GM23338 (cell line): ENCODE measurements around the gene KMT2C. TPM values are rescaled to one million over a fixed set of nuclear protein-coding genes. Genes with fewer than 3 reads are reported as not detected.
"Not testable (repeated sequence)": the region's sequence is repeated elsewhere in the genome, so short reads cannot be mapped to it uniquely, and the experiment has no call there.

Source experiments
- ATAC-seq: fragments of 200-7000 bp; cut with Tn5 transposase; 3 replicates; pipeline ENCODE4 v1.9.1; 2020
- DNase-seq: peaks from one replicate; pipeline ENCODE4 v3.0.0-alpha.2; 2015; ENCODE audit warnings: low spot score
- H2AFZ ChIP-seq: fragments of 200-600 bp; sonication (generic); 2 replicates; pipeline ENCODE4 v1.8.0; 2016; ENCODE audit warnings: antibody characterized with exemption, mild to moderate bottlenecking, moderate library complexity
- H3F3A ChIP-seq: fragments of 200-600 bp; sonication (generic); replicated peaks from 2 replicates; pipeline ENCODE4 v1.8.0; 2017; ENCODE audit warnings: antibody characterized with exemption, mixed run types, low read depth
- H3K27ac ChIP-seq: fragments of 200-600 bp; sonication (generic); 2 replicates; pipeline ENCODE4 v1.6.1; 2016; ENCODE audit warnings: low read depth
- H3K27me3 ChIP-seq: fragments of 200-600 bp; sonication (generic); 2 replicates; pipeline ENCODE4 v1.8.0; 2016; ENCODE audit warnings: mild to moderate bottlenecking, mixed run types, moderate library complexity; ENCODE audit not compliant: insufficient read depth
- H3K36me3 ChIP-seq: fragments of 200-600 bp; sonication (generic); 2 replicates; pipeline ENCODE4 v1.8.0; 2016; ENCODE audit warnings: mild to moderate bottlenecking; ENCODE audit not compliant: insufficient read depth
- H3K4me1 ChIP-seq: fragments of 200-600 bp; sonication (generic); 2 replicates; pipeline ENCODE4 v1.8.0; 2016; ENCODE audit warnings: mild to moderate bottlenecking, moderate library complexity; ENCODE audit not compliant: insufficient read depth
- H3K4me2 ChIP-seq: fragments of 200-600 bp; sonication (generic); 2 replicates; pipeline ENCODE4 v1.7.1; 2017; ENCODE audit warnings: mixed run types
- H3K4me3 ChIP-seq: fragments of 200-600 bp; sonication (generic); 2 replicates; pipeline ENCODE4 v1.6.1; 2016; ENCODE audit warnings: mixed run types
- H3K79me2 ChIP-seq: fragments of 200-600 bp; sonication (generic); replicated peaks from 2 replicates; pipeline ENCODE4 v1.8.0; 2017; ENCODE audit warnings: mild to moderate bottlenecking; ENCODE audit not compliant: insufficient read depth
- H3K9me2 ChIP-seq: fragments of 200-600 bp; sonication (generic); 2 replicates; pipeline ENCODE4 v1.8.0; 2017; ENCODE audit not compliant: insufficient read depth
- H4K20me1 ChIP-seq: fragments of 200-600 bp; sonication (generic); replicated peaks from 2 replicates; pipeline ENCODE4 v1.8.0; 2017; ENCODE audit warnings: mild to moderate bottlenecking; ENCODE audit not compliant: insufficient read depth
- H3K27ac Mint-ChIP-seq: 2 replicates; pipeline ENCODE4 v1.8.0; 2020; ENCODE audit warnings: inconsistent platforms, mild to moderate bottlenecking, moderate library complexity, mixed read lengths
- H3K27me3 Mint-ChIP-seq: 3 replicates; pipeline ENCODE4 v1.8.0; 2022; ENCODE audit warnings: low read depth, mild to moderate bottlenecking, moderate library complexity, mixed read lengths, inconsistent platforms; ENCODE audit not compliant: insufficient read depth, poor library complexity
- H3K36me3 Mint-ChIP-seq: 3 replicates; pipeline ENCODE4 v1.8.0; 2021; ENCODE audit warnings: low read depth, mild to moderate bottlenecking, inconsistent platforms, moderate library complexity, mixed read lengths
- H3K4me1 Mint-ChIP-seq: 3 replicates; pipeline ENCODE4 v1.8.0; 2020; ENCODE audit warnings: mild to moderate bottlenecking, inconsistent platforms, mixed read lengths
- H3K4me3 Mint-ChIP-seq: 3 replicates; pipeline ENCODE4 v1.8.0; 2021; ENCODE audit warnings: moderate library complexity, mild to moderate bottlenecking, inconsistent platforms, mixed read lengths
- H3K9me3 Mint-ChIP-seq: 3 replicates; pipeline ENCODE4 v1.8.0; 2020; ENCODE audit warnings: moderate library complexity, mild to moderate bottlenecking, inconsistent platforms, mixed read lengths
- CREB1 ChIP-seq: fragments of 250-450 bp; sonication (Bioruptor Pico); IDR thresholded peaks from 2 replicates; pipeline ENCODE4 v1.5.0; 2020; ENCODE audit warnings: low read depth, mild to moderate bottlenecking, moderate library complexity
- CTCF ChIP-seq, 2 experiments: fragments of 200-600 bp in 1 of 2; sonication (generic) in 1 of 2; conservative IDR thresholded peaks; 2 replicates each; pipeline versions ENCODE4 v1.5.1 to v1.6.1; 2016 to 2017; ENCODE audit warnings: antibody characterized with exemption in 2 of 2, low read depth in 2 of 2, mild to moderate bottlenecking in 2 of 2, moderate library complexity in 1 of 2
- EZH2 ChIP-seq: fragments of 200-600 bp; sonication (generic); IDR thresholded peaks from one replicate; pipeline ENCODE4 v1.8.0; 2017; ENCODE audit warnings: antibody characterized with exemption, mild to moderate bottlenecking, low read depth; ENCODE audit not compliant: unreplicated experiment
- EZH2phosphoT487 ChIP-seq: fragments of 200-600 bp; sonication (generic); IDR thresholded peaks from one replicate; pipeline ENCODE4 v1.8.1; 2018; ENCODE audit warnings: antibody characterized with exemption; ENCODE audit not compliant: unreplicated experiment
- JUNB ChIP-seq: IDR thresholded peaks from one replicate; pipeline ENCODE4 v1.6.1; 2016; ENCODE audit warnings: antibody characterized with exemption; ENCODE audit not compliant: unreplicated experiment
- POLR2AphosphoS5 ChIP-seq: IDR thresholded peaks from 2 replicates; pipeline ENCODE4 v1.6.1; 2016; ENCODE audit warnings: antibody characterized with exemption, low read depth
- ZNF114 ChIP-seq: fragments of 250-450 bp; sonication (Bioruptor Pico); IDR thresholded peaks from 2 replicates; pipeline ENCODE4 v1.5.0; 2020; ENCODE audit warnings: mild to moderate bottlenecking, moderate library complexity
- ZNF331 ChIP-seq: fragments of 250-450 bp; sonication (Bioruptor Pico); IDR thresholded peaks from 2 replicates; pipeline ENCODE4 v1.5.0; 2020; ENCODE audit warnings: low read depth, mild to moderate bottlenecking, moderate library complexity
- ZNF462 ChIP-seq: fragments of 250-450 bp; sonication (Bioruptor Pico); IDR thresholded peaks from 2 replicates; pipeline ENCODE4 v1.5.0; 2020; ENCODE audit warnings: mild to moderate bottlenecking, moderate library complexity
- polyA plus RNA-seq: library from polyadenylated mRNA; unstranded; fragments of >200 nt; fragmentation: Nextera tagmentation; extraction: Ambion mirVana; gene quantifications from 2 replicates; pipeline ENCODE4 v1.2.1, GENCODE V29; 2016
- total RNA-seq: library from RNA; depleted of rRNA; stranded (reverse); fragments of >200 nt; shearing (Covaris generic); gene quantifications from 2 replicates; pipeline ENCODE4 v1.2.3, GENCODE V29; 2014

KMT2C gene
- total and polyA plus RNA-seq, 2 experiments from 2014 or later, result 11.4 to 39.0 TPM

GRCh38 chr7:152231089-152231488, 204.7 kb downstream of the KMT2C start (continued):
- no peak for TF ChIP-seq ZNF462 (CRISPR knock-in tag)
- no peak for TF ChIP-seq ZNF331 (CRISPR knock-in tag)
- TF ChIP-seq JUNB, result no peak
- TF ChIP-seq EZH2, result no peak
- no peak for TF ChIP-seq ZNF114
- TF ChIP-seq CREB1 (CRISPR knock-in tag), result no peak
- TF ChIP-seq EZH2phosphoT487, result no peak
- no peak for TF ChIP-seq CTCF (conservative IDR thresholded peaks at IDR 0.05; ENCODE audit: low read depth in 2 of 2)
- TF ChIP-seq POLR2AphosphoS5, result no peak

GRCh38 chr7:152219556-152219955, 216.2 kb downstream of the KMT2C start:
- not testable (repeated sequence) for H3K36me3 ChIP-seq, H3F3A ChIP-seq, H2AFZ ChIP-seq, H3K4me2 ChIP-seq, H3K4me3 ChIP-seq, H4K20me1 ChIP-seq, DNase-seq, H3K9me3 Mint-ChIP-seq, ATAC-seq, H3K4me1 Mint-ChIP-seq, H3K27me3 ChIP-seq, H3K79me2 ChIP-seq, H3K27ac Mint-ChIP-seq, H3K4me1 ChIP-seq, H3K36me3 Mint-ChIP-seq, H3K4me3 Mint-ChIP-seq, H3K27me3 Mint-ChIP-seq, H3K27ac ChIP-seq, H3K9me2 ChIP-seq

- H3K9me3 Mint-ChIP-seq, H4K20me1 ChIP-seq, H3K36me3 Mint-ChIP-seq, ATAC-seq, H3K27me3 Mint-ChIP-seq, H3K4me1 Mint-ChIP-seq, H3K36me3 ChIP-seq, H3K4me1 ChIP-seq, H3K4me2 ChIP-seq, H3F3A ChIP-seq, H2AFZ ChIP-seq, H3K27ac Mint-ChIP-seq, H3K9me2 ChIP-seq, DNase-seq, H3K27ac ChIP-seq, H3K4me3 ChIP-seq, H3K79me2 ChIP-seq, H3K4me3 Mint-ChIP-seq, H3K27me3 ChIP-seq: not testable (repeated sequence)
These were observed 227.0 kb downstream of the KMT2C start for GRCh38 chr7:152208766-152209165.

GRCh38 chr7:152204417-152204816, 231.4 kb downstream of the KMT2C start:
- not testable (repeated sequence) for H3K27ac Mint-ChIP-seq, H3K4me2 ChIP-seq, H3K4me1 Mint-ChIP-seq, DNase-seq, H3K4me3 Mint-ChIP-seq, H3K9me3 Mint-ChIP-seq, H3K9me2 ChIP-seq, H3K36me3 ChIP-seq, H3K79me2 ChIP-seq, H3K27me3 ChIP-seq, H3K27me3 Mint-ChIP-seq, H3K4me1 ChIP-seq, H3K36me3 Mint-ChIP-seq, H3F3A ChIP-seq, H2AFZ ChIP-seq, ATAC-seq, H4K20me1 ChIP-seq, H3K4me3 ChIP-seq, H3K27ac ChIP-seq
